GM18502 (cell line): Measurements from ENCODE around the gene GAP43.

Experiments used
- ATAC-seq: cut with Tn5 transposase; IDR thresholded peaks from one replicate; pipeline ENCODE4 v1.9.1; 2021; ENCODE audit warnings: mild to moderate bottlenecking; ENCODE audit not compliant: unreplicated experiment, poor library complexity

The GAP43 gene

GRCh38 chr3:115623044-115623868 lies at the start of gene GAP43:
Gene GAP43, plus strand, starts transcription at chr3:115623510. Its CDS starts 180 bp downstream, at chr3:115623690.
- no peak for ATAC-seq

GRCh38 chr3:115576325-115576875 lies 46.9 kb upstream of the GAP43 start:
- ATAC-seq = no peak

- ATAC-seq = no peak
Observed at GRCh38 chr3:115577000-115577399, 46.3 kb upstream of the GAP43 start.

- no peak for ATAC-seq
Observed at GRCh38 chr3:115578331-115578730, 45.0 kb upstream of the GAP43 start.

GRCh38 chr3:115580566-115580965 lies 42.7 kb upstream of the GAP43 start:
- ATAC-seq = no peak

- ATAC-seq = no peak
Observed at GRCh38 chr3:115581362-115582135, 41.8 kb upstream of the GAP43 start.

GRCh38 chr3:115588201-115589115 lies 34.9 kb upstream of the GAP43 start:
- no peak for ATAC-seq

GRCh38 chr3:115590873-115591272 lies 32.4 kb upstream of the GAP43 start:
- no peak for ATAC-seq

- no peak for ATAC-seq
Observed at GRCh38 chr3:115595611-115596275, 27.6 kb upstream of the GAP43 start.

GRCh38 chr3:115598216-115598615 lies 25.1 kb upstream of the GAP43 start:
- ATAC-seq = no peak

- ATAC-seq = no peak
Observed at GRCh38 chr3:115602194-115602593, 21.1 kb upstream of the GAP43 start.

GRCh38 chr3:115611630-115612029 lies 11.7 kb upstream of the GAP43 start:
- ATAC-seq = no peak

GRCh38 chr3:115615001-115615814 lies 8.1 kb upstream of the GAP43 start:
- no peak for ATAC-seq

- ATAC-seq = no peak
Observed at GRCh38 chr3:115616461-115616860, 6.8 kb upstream of the GAP43 start.

- ATAC-seq = no peak
Observed at GRCh38 chr3:115617591-115617990, 5.7 kb upstream of the GAP43 start.

- ATAC-seq = no peak
Observed at GRCh38 chr3:115624029-115624741, 875 bp downstream of the GAP43 start.

- no peak for ATAC-seq
Observed at GRCh38 chr3:115624901-115625300, 1.6 kb downstream of the GAP43 start.

- no peak for ATAC-seq
Observed at GRCh38 chr3:115626006-115626409, 2.7 kb downstream of the GAP43 start.
